Endothelial cell of umbilical vein (primary cell): Measurements from ENCODE around the gene RSKR. TPM values are rescaled to one million over a fixed set of nuclear protein-coding genes. Genes with fewer than 3 reads are reported as not detected.

Experiments
- BruUV-seq: library from RNA; stranded (reverse); fragments of 400-500 nt; replicated peaks from 2 replicates; lab custom pipeline; 2021; lab: Mats Ljungman, UMichigan
- CTCF ChIA-PET: fragments of 300-600, 350-600 bp; sonication (Branson Sonifier 250); formaldehyde crosslinking; loops from one replicate; lab custom pipeline; 2021; ENCODE audit warnings: antibody characterized with exemption, inconsistent platforms; lab: Charles Lee
- POLR2A ChIA-PET: fragments of 300-600, 350-600 bp; sonication (Branson Sonifier 250); formaldehyde crosslinking; loops from one replicate; lab custom pipeline; 2021; ENCODE audit warnings: antibody characterized with exemption, inconsistent platforms; lab: Charles Lee
- DNase-seq: peaks from one replicate; pipeline ENCODE4 v3.0.0-alpha.2; 2011; ENCODE audit warnings: low read depth, low spot score
- FAIRE-seq: peaks from 2 replicates; lab custom pipeline; 2011; peaks lifted over from hg19 to GRCh38; lab: Jason Lieb, UNC
- H2AFZ ChIP-seq: 2 replicates; pipeline ENCODE4 v1.6.0; 2012; ENCODE audit warnings: low read depth, low read length, control low read depth, inconsistent platforms
- H3K27ac ChIP-seq: 2 replicates; pipeline ENCODE4 v1.5.1; 2011; ENCODE audit warnings: low read depth, mild to moderate bottlenecking, control low read depth, low read length, moderate library complexity; ENCODE audit not compliant: insufficient read depth
- H3K27me3 ChIP-seq, 2 experiments: 2 replicates each; pipeline versions ENCODE4 v1.6.0 to v1.6.1; 2011; ENCODE audit warnings: low read length in 2 of 2, mixed read lengths in 1 of 2; ENCODE audit not compliant: control insufficient read depth in 2 of 2, insufficient read depth in 2 of 2
- H3K36me3 ChIP-seq, 2 experiments: 2 replicates in 1 of 2; 3 replicates in 1 of 2; pipeline ENCODE4 v1.5.1; 2011; ENCODE audit warnings: low read length in 2 of 2, mild to moderate bottlenecking in 1 of 2, moderate library complexity in 1 of 2; ENCODE audit not compliant: control insufficient read depth in 2 of 2, insufficient read depth in 2 of 2; ENCODE audit errors: extremely low read depth in 1 of 2
- H3K4me1 ChIP-seq: 3 replicates; pipeline ENCODE4 v1.5.1; 2011; ENCODE audit warnings: mild to moderate bottlenecking, low read length; ENCODE audit not compliant: control insufficient read depth, insufficient read depth; ENCODE audit errors: extremely low read depth
- H3K4me2 ChIP-seq: 2 replicates; pipeline ENCODE4 v1.6.1; 2011; ENCODE audit warnings: low read length, control low read depth, mixed read lengths; ENCODE audit not compliant: insufficient read depth
- H3K4me3 ChIP-seq, 3 experiments: fragments of 200-600 bp in 1 of 3; sonication (generic), shearing (Covaris generic) in 1 of 3; replicated peaks in 1 of 3; 2 replicates each; pipeline ENCODE4 v1.5.1; 2011 to 2016; ENCODE audit warnings: control low read depth in 3 of 3, low read length in 3 of 3, mild to moderate bottlenecking in 2 of 3, inconsistent platforms in 1 of 3, low read depth in 1 of 3, moderate library complexity in 1 of 3; ENCODE audit not compliant: insufficient read depth in 1 of 3
- H3K79me2 ChIP-seq: 2 replicates; pipeline ENCODE4 v1.6.0; 2012; ENCODE audit warnings: low read length, inconsistent platforms; ENCODE audit not compliant: control insufficient read depth, insufficient read depth
- H3K9ac ChIP-seq: replicated peaks from 2 replicates; pipeline ENCODE3; 2011; ENCODE audit warnings: low read length, control low read depth; ENCODE audit not compliant: insufficient read depth; ENCODE audit errors: extremely low read depth
- H3K9me1 ChIP-seq: replicated peaks from 3 replicates; pipeline ENCODE4 v1.6.0; 2011; ENCODE audit warnings: mild to moderate bottlenecking, low read length; ENCODE audit not compliant: control insufficient read depth, insufficient read depth; ENCODE audit errors: extremely low read depth
- H3K9me3 ChIP-seq: replicated peaks from 2 replicates; pipeline ENCODE4 v1.5.1; 2012; ENCODE audit warnings: low read length, inconsistent platforms; ENCODE audit not compliant: control insufficient read depth, insufficient read depth
- H4K20me1 ChIP-seq: replicated peaks from 2 replicates; pipeline ENCODE3; 2011; ENCODE audit warnings: mild to moderate bottlenecking, low read length; ENCODE audit not compliant: control insufficient read depth, insufficient read depth; ENCODE audit errors: extremely low read depth
- CTCF ChIP-seq, 2 donors: IDR thresholded peaks; 1 replicate in 1 of 2; 2 replicates in 1 of 2; pipeline ENCODE4 v1.5.1; 2011; ENCODE audit warnings: low read length in 2 of 2, mild to moderate bottlenecking in 2 of 2, moderate library complexity in 2 of 2, control low read depth in 1 of 2, inconsistent platforms in 1 of 2, low read depth in 1 of 2; ENCODE audit not compliant: insufficient read depth in 1 of 2; ENCODE audit errors: extremely low read depth in 1 of 2
- EZH2 ChIP-seq: IDR thresholded peaks from 2 replicates; pipeline ENCODE4 v1.6.1; 2012; ENCODE audit warnings: borderline replicate concordance, low read depth, mild to moderate bottlenecking, moderate library complexity, low read length, inconsistent platforms; ENCODE audit not compliant: severe bottlenecking
- FOS ChIP-seq: IDR thresholded peaks from 2 replicates; pipeline ENCODE4 v1.6.1; 2011; ENCODE audit warnings: mild to moderate bottlenecking, low read length, moderate library complexity, borderline replicate concordance; ENCODE audit not compliant: insufficient read depth
- GATA2 ChIP-seq: IDR thresholded peaks from 2 replicates; pipeline ENCODE4 v1.7.0; 2011; ENCODE audit warnings: low read depth, mild to moderate bottlenecking, moderate library complexity, mixed read lengths, low read length; ENCODE audit not compliant: insufficient read length, insufficient read depth
- JUN ChIP-seq: IDR thresholded peaks from 2 replicates; pipeline ENCODE4 v1.6.1; 2011; ENCODE audit warnings: borderline replicate concordance, low read depth; ENCODE audit not compliant: insufficient read length, insufficient read depth
- MAX ChIP-seq: IDR thresholded peaks from 2 replicates; pipeline ENCODE4 v1.6.1; 2011; ENCODE audit not compliant: insufficient read depth, insufficient read length
- MYC ChIP-seq: IDR thresholded peaks from one replicate; pipeline ENCODE4 v1.6.1; 2011; ENCODE audit warnings: mild to moderate bottlenecking, low read depth, low read length
- POLR2A ChIP-seq: IDR thresholded peaks from 2 replicates; pipeline ENCODE4 v1.6.1; 2012; ENCODE audit warnings: low read depth, mild to moderate bottlenecking, control low read depth, low read length
- POLR2AphosphoS5 ChIP-seq: IDR thresholded peaks from 2 replicates; pipeline ENCODE4 v1.6.1; 2012; ENCODE audit warnings: low read depth, mild to moderate bottlenecking, control low read depth, low read length, moderate library complexity; ENCODE audit not compliant: insufficient read depth
- dilution Hi-C: fragments of 300-500 bp; cut with MboI; formaldehyde crosslinking; loops from one replicate; pipeline ENCODE4 v1.15.0; 2019; ENCODE audit warnings: low sequenced_read_pairs; ENCODE audit not compliant: extremely low pct_ligation_motif_present
- intact Hi-C: fragments of 100-400 bp; cut with micrococcal nuclease; formaldehyde crosslinking; loops from one replicate; pipeline ENCODE4 v1.10.0; 2022
- polyA plus RNA-seq, 4 experiments: library from polyadenylated mRNA; depleted of rRNA in 3 of 4; stranded (reverse) in 3 of 4; unstranded in 1 of 4; fragments of >200 nt; gene quantifications; 2 replicates each; pipeline versions ENCODE4 v1.2.1 to v1.2.3, GENCODE V29; 2011 to 2012; ENCODE audit warnings: missing spikeins in 1 of 4
- total RNA-seq: library from RNA; stranded (reverse); gene quantifications from 2 replicates; pipeline ENCODE4 v1.2.3, GENCODE V29; 2021

RSKR gene
- total and polyA plus RNA-seq, 2 donors (not counting 3 experiments of a cell fraction or from before 2014, with no cell fraction given) = 10.0 to 19.9 TPM

GRCh38 chr17:28573521-28573920 is 40.5 kb downstream of the RSKR start:
- intact Hi-C loops = no loop called here
- no peak overlapping the region for H3K27ac ChIP-seq
- peaks cover 12% of the 10 kb centered on the region for H3K4me1 ChIP-seq
- H3K27me3 ChIP-seq = no peaks in the 10 kb centered on the region
- ChIA-PET CTCF (no interaction called here), POLR2A (no interaction called here)
- peaks cover 14% of the 10 kb centered on the region for H3K79me2 ChIP-seq
- H3K9me3 ChIP-seq = no peaks in the 10 kb centered on the region
- peaks cover 0 to 2% of the 10 kb centered on the region in 2 experiments for H3K36me3 ChIP-seq
- no peak overlapping the region for H3K4me3 ChIP-seq
- no peak for TF ChIP-seq GATA2
- dilution Hi-C loops = no loop called here
- no peaks in the 10 kb centered on the region for H3K9me1 ChIP-seq
- no TSS peak for BruUV-seq
- no peak overlapping the region for H3K4me2 ChIP-seq
- FAIRE-seq (no peak), DNase-seq (no peak)
- H3K9ac ChIP-seq = no peak overlapping the region
- H4K20me1 ChIP-seq = no peaks in the 10 kb centered on the region
- H2AFZ ChIP-seq = no peak overlapping the region

GRCh38 chr17:28573040-28573380 is 41.0 kb downstream of the RSKR start:
- H3K79me2 ChIP-seq = peaks cover 14% of the 10 kb centered on the region
- H3K9ac ChIP-seq = no peak overlapping the region
- dilution Hi-C loops (no loop called here), intact Hi-C loops (no loop called here)
- H4K20me1 ChIP-seq = no peaks in the 10 kb centered on the region
- H3K27me3 ChIP-seq = no peaks in the 10 kb centered on the region
- BruUV-seq = no TSS peak
- FAIRE-seq = no peak
- peaks cover 12% of the 10 kb centered on the region for H3K4me1 ChIP-seq
- H3K9me3 ChIP-seq = no peaks in the 10 kb centered on the region
- H3K4me3 ChIP-seq = no peak overlapping the region
- no peaks in the 10 kb centered on the region for H3K36me3 ChIP-seq
- no peak overlapping the region for H3K27ac ChIP-seq
- DNase-seq = no peak
- ChIA-PET CTCF (no interaction called here), POLR2A (no interaction called here)
- H2AFZ ChIP-seq = no peak overlapping the region
- H3K9me1 ChIP-seq = no peaks in the 10 kb centered on the region
- TF ChIP-seq POLR2A (no peak), CTCF (IDR thresholded peaks at IDR 0.05; ENCODE audit: extremely low read depth in 1 of 2, insufficient read depth in 1 of 2, low read depth in 1 of 2, low read length in 2 of 2) (no peak), JUN (no peak), POLR2AphosphoS5 (no peak), FOS (no peak), MAX (no peak), GATA2 (no peak), EZH2 (no peak), MYC (no peak)
- no peak overlapping the region for H3K4me2 ChIP-seq
